ENCODE results near the gene SLC10A2. TPM values are rescaled to one million over a fixed set of nuclear protein-coding genes. Genes with fewer than 3 reads are reported as not detected.

The SLC10A2 gene
- total RNA-seq, 1 donor from 2014 or later, result not detected

DNA sequence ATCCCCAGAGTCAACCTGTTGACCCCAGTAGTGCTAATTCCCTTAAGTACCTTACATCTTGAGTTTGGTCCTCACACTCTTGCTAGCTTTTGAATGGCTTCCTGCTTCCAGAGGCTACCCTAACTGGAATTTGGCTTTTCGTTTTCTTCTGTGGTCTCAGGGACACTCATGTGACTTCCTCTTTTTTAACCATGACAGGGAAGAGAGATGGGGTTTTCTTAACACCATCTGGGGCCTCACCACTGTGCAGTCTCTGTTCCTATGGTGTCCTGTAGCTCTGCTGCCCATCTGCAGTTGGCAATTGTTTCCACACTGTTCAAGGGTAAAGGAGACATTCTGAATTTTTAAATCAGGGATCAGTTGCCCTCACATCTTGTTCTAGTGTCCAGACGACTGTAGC lies 66.7 kb downstream of the SLC10A2 start:
- Mint-ChIP-seq H3K4me3 (ENCODE audit: unreplicated experiment) (no peak overlapping the region), H3K27ac (ENCODE audit: unreplicated experiment) (no peak overlapping the region), H3K4me1 (ENCODE audit: unreplicated experiment) (peaks cover 25% of the 10 kb centered on the region), H3K9me3 (ENCODE audit: unreplicated experiment) (no peaks in the 10 kb centered on the region), H3K27me3 (ENCODE audit: unreplicated experiment) (no peaks in the 10 kb centered on the region), H3K36me3 (ENCODE audit: unreplicated experiment) (no peaks in the 10 kb centered on the region)
- TF ChIP-seq, protein P1, sequence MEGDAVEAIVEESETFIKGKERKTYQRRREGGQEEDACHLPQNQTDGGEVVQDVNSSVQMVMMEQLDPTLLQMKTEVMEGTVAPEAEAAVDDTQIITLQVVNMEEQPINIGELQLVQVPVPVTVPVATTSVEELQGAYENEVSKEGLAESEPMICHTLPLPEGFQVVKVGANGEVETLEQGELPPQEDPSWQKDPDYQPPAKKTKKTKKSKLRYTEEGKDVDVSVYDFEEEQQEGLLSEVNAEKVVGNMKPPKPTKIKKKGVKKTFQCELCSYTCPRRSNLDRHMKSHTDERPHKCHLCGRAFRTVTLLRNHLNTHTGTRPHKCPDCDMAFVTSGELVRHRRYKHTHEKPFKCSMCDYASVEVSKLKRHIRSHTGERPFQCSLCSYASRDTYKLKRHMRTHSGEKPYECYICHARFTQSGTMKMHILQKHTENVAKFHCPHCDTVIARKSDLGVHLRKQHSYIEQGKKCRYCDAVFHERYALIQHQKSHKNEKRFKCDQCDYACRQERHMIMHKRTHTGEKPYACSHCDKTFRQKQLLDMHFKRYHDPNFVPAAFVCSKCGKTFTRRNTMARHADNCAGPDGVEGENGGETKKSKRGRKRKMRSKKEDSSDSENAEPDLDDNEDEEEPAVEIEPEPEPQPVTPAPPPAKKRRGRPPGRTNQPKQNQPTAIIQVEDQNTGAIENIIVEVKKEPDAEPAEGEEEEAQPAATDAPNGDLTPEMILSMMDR (IDR thresholded peaks at IDR 0.05), result no peak
- no peak for DNase-seq (ENCODE audit: extremely low spot score, unreplicated experiment)

Other genes with a start within 250 kb of the SLC10A2 start
- 48.9 and 52.1 TPM in 2 replicates for gene ERCC5, start 220.4 kb downstream of the SLC10A2 start, total RNA-seq

All from osteocyte (in vitro differentiated cells).